Endothelial cell of umbilical vein (primary cell): Measurements from ENCODE around the gene ZDHHC14. TPM values are rescaled to one million over a fixed set of nuclear protein-coding genes. Genes with fewer than 3 reads are reported as not detected.

Experiments
- BruUV-seq: library from RNA; stranded (reverse); fragments of 400-500 nt; replicated peaks from 2 replicates; lab custom pipeline; 2021; lab: Mats Ljungman, UMichigan
- CTCF ChIA-PET: fragments of 300-600, 350-600 bp; sonication (Branson Sonifier 250); formaldehyde crosslinking; loops from one replicate; lab custom pipeline; 2021; ENCODE audit warnings: antibody characterized with exemption, inconsistent platforms; lab: Charles Lee
- POLR2A ChIA-PET: fragments of 300-600, 350-600 bp; sonication (Branson Sonifier 250); formaldehyde crosslinking; loops from one replicate; lab custom pipeline; 2021; ENCODE audit warnings: antibody characterized with exemption, inconsistent platforms; lab: Charles Lee
- DNase-seq: peaks from one replicate; pipeline ENCODE4 v3.0.0-alpha.2; 2011; ENCODE audit warnings: low read depth, low spot score
- FAIRE-seq: peaks from 2 replicates; lab custom pipeline; 2011; peaks lifted over from hg19 to GRCh38; lab: Jason Lieb, UNC
- H2AFZ ChIP-seq: 2 replicates; pipeline ENCODE4 v1.6.0; 2012; ENCODE audit warnings: low read depth, low read length, control low read depth, inconsistent platforms
- H3K27ac ChIP-seq: 2 replicates; pipeline ENCODE4 v1.5.1; 2011; ENCODE audit warnings: low read depth, mild to moderate bottlenecking, control low read depth, low read length, moderate library complexity; ENCODE audit not compliant: insufficient read depth
- H3K27me3 ChIP-seq, 2 experiments: 2 replicates each; pipeline versions ENCODE4 v1.6.0 to v1.6.1; 2011; ENCODE audit warnings: low read length in 2 of 2, mixed read lengths in 1 of 2; ENCODE audit not compliant: control insufficient read depth in 2 of 2, insufficient read depth in 2 of 2
- H3K36me3 ChIP-seq, 2 experiments: 2 replicates in 1 of 2; 3 replicates in 1 of 2; pipeline ENCODE4 v1.5.1; 2011; ENCODE audit warnings: low read length in 2 of 2, mild to moderate bottlenecking in 1 of 2, moderate library complexity in 1 of 2; ENCODE audit not compliant: control insufficient read depth in 2 of 2, insufficient read depth in 2 of 2; ENCODE audit errors: extremely low read depth in 1 of 2
- H3K4me1 ChIP-seq: 3 replicates; pipeline ENCODE4 v1.5.1; 2011; ENCODE audit warnings: mild to moderate bottlenecking, low read length; ENCODE audit not compliant: control insufficient read depth, insufficient read depth; ENCODE audit errors: extremely low read depth
- H3K4me2 ChIP-seq: 2 replicates; pipeline ENCODE4 v1.6.1; 2011; ENCODE audit warnings: low read length, control low read depth, mixed read lengths; ENCODE audit not compliant: insufficient read depth
- H3K4me3 ChIP-seq, 3 experiments: fragments of 200-600 bp in 1 of 3; sonication (generic), shearing (Covaris generic) in 1 of 3; replicated peaks in 1 of 3; 2 replicates each; pipeline ENCODE4 v1.5.1; 2011 to 2016; ENCODE audit warnings: control low read depth in 3 of 3, low read length in 3 of 3, mild to moderate bottlenecking in 2 of 3, inconsistent platforms in 1 of 3, low read depth in 1 of 3, moderate library complexity in 1 of 3; ENCODE audit not compliant: insufficient read depth in 1 of 3
- H3K79me2 ChIP-seq: 2 replicates; pipeline ENCODE4 v1.6.0; 2012; ENCODE audit warnings: low read length, inconsistent platforms; ENCODE audit not compliant: control insufficient read depth, insufficient read depth
- H3K9ac ChIP-seq: replicated peaks from 2 replicates; pipeline ENCODE3; 2011; ENCODE audit warnings: low read length, control low read depth; ENCODE audit not compliant: insufficient read depth; ENCODE audit errors: extremely low read depth
- H3K9me1 ChIP-seq: replicated peaks from 3 replicates; pipeline ENCODE4 v1.6.0; 2011; ENCODE audit warnings: mild to moderate bottlenecking, low read length; ENCODE audit not compliant: control insufficient read depth, insufficient read depth; ENCODE audit errors: extremely low read depth
- H3K9me3 ChIP-seq: replicated peaks from 2 replicates; pipeline ENCODE4 v1.5.1; 2012; ENCODE audit warnings: low read length, inconsistent platforms; ENCODE audit not compliant: control insufficient read depth, insufficient read depth
- H4K20me1 ChIP-seq: replicated peaks from 2 replicates; pipeline ENCODE3; 2011; ENCODE audit warnings: mild to moderate bottlenecking, low read length; ENCODE audit not compliant: control insufficient read depth, insufficient read depth; ENCODE audit errors: extremely low read depth
- CTCF ChIP-seq, 2 donors: IDR thresholded peaks; 1 replicate in 1 of 2; 2 replicates in 1 of 2; pipeline ENCODE4 v1.5.1; 2011; ENCODE audit warnings: low read length in 2 of 2, mild to moderate bottlenecking in 2 of 2, moderate library complexity in 2 of 2, control low read depth in 1 of 2, inconsistent platforms in 1 of 2, low read depth in 1 of 2; ENCODE audit not compliant: insufficient read depth in 1 of 2; ENCODE audit errors: extremely low read depth in 1 of 2
- EZH2 ChIP-seq: IDR thresholded peaks from 2 replicates; pipeline ENCODE4 v1.6.1; 2012; ENCODE audit warnings: borderline replicate concordance, low read depth, mild to moderate bottlenecking, moderate library complexity, low read length, inconsistent platforms; ENCODE audit not compliant: severe bottlenecking
- FOS ChIP-seq: IDR thresholded peaks from 2 replicates; pipeline ENCODE4 v1.6.1; 2011; ENCODE audit warnings: mild to moderate bottlenecking, low read length, moderate library complexity, borderline replicate concordance; ENCODE audit not compliant: insufficient read depth
- GATA2 ChIP-seq: IDR thresholded peaks from 2 replicates; pipeline ENCODE4 v1.7.0; 2011; ENCODE audit warnings: low read depth, mild to moderate bottlenecking, moderate library complexity, mixed read lengths, low read length; ENCODE audit not compliant: insufficient read length, insufficient read depth
- JUN ChIP-seq: IDR thresholded peaks from 2 replicates; pipeline ENCODE4 v1.6.1; 2011; ENCODE audit warnings: borderline replicate concordance, low read depth; ENCODE audit not compliant: insufficient read length, insufficient read depth
- MYC ChIP-seq: IDR thresholded peaks from one replicate; pipeline ENCODE4 v1.6.1; 2011; ENCODE audit warnings: mild to moderate bottlenecking, low read depth, low read length
- POLR2A ChIP-seq: IDR thresholded peaks from 2 replicates; pipeline ENCODE4 v1.6.1; 2012; ENCODE audit warnings: low read depth, mild to moderate bottlenecking, control low read depth, low read length
- POLR2AphosphoS5 ChIP-seq: IDR thresholded peaks from 2 replicates; pipeline ENCODE4 v1.6.1; 2012; ENCODE audit warnings: low read depth, mild to moderate bottlenecking, control low read depth, low read length, moderate library complexity; ENCODE audit not compliant: insufficient read depth
- dilution Hi-C: fragments of 300-500 bp; cut with MboI; formaldehyde crosslinking; loops from one replicate; pipeline ENCODE4 v1.15.0; 2019; ENCODE audit warnings: low sequenced_read_pairs; ENCODE audit not compliant: extremely low pct_ligation_motif_present
- intact Hi-C: fragments of 100-400 bp; cut with micrococcal nuclease; formaldehyde crosslinking; loops from one replicate; pipeline ENCODE4 v1.10.0; 2022
- polyA plus RNA-seq, 4 experiments: library from polyadenylated mRNA; depleted of rRNA in 3 of 4; stranded (reverse) in 3 of 4; unstranded in 1 of 4; fragments of >200 nt; gene quantifications; 2 replicates each; pipeline versions ENCODE4 v1.2.1 to v1.2.3, GENCODE V29; 2011 to 2012; ENCODE audit warnings: missing spikeins in 1 of 4
- total RNA-seq: library from RNA; stranded (reverse); gene quantifications from 2 replicates; pipeline ENCODE4 v1.2.3, GENCODE V29; 2021
- TF ChIP-seq, protein P1 (sequence below): IDR thresholded peaks from 2 replicates; pipeline ENCODE4 v1.6.1; 2011; ENCODE audit not compliant: insufficient read depth, insufficient read length

The ZDHHC14 gene
- total and polyA plus RNA-seq, 2 donors (not counting 3 experiments of a cell fraction or from before 2014, with no cell fraction given), result 23.0 to 25.6 TPM

- no peak for DNase-seq
- Histone ChIP-seq H3K4me3 (no peak overlapping the region), H3K9me3 (no peaks in the 10 kb centered on the region), H3K4me1 (no peaks in the 10 kb centered on the region), H3K27ac (no peak overlapping the region), H4K20me1 (no peaks in the 10 kb centered on the region), H3K27me3 (peaks cover 0 to 3% of the 10 kb centered on the region in 2 experiments), H3K9me1 (no peaks in the 10 kb centered on the region), H3K4me2 (no peak overlapping the region), H3K79me2 (no peaks in the 10 kb centered on the region), H3K9ac (no peak overlapping the region), H3K36me3 (peaks cover 0 to 3% of the 10 kb centered on the region in 2 experiments), H2AFZ (no peak overlapping the region)
- TF ChIP-seq GATA2, result no peak
- TF ChIP-seq, protein P1, sequence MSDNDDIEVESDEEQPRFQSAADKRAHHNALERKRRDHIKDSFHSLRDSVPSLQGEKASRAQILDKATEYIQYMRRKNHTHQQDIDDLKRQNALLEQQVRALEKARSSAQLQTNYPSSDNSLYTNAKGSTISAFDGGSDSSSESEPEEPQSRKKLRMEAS, result no peak
- BruUV-seq, result no TSS peak
- no peak for FAIRE-seq
- POLR2A ChIA-PET, result no interaction called here
- intact Hi-C loops, result no loop called here
- dilution Hi-C loops, result no loop called here
- CTCF ChIA-PET, result interaction anchor here (2.0 kb wide), 1 partner anchor 10 kb away, joined by 7 read pairs; no protein-coding TSS in a partner anchor
Measured at GRCh38 chr6:157675831-157676230, 294.8 kb downstream of the ZDHHC14 start.

DNA sequence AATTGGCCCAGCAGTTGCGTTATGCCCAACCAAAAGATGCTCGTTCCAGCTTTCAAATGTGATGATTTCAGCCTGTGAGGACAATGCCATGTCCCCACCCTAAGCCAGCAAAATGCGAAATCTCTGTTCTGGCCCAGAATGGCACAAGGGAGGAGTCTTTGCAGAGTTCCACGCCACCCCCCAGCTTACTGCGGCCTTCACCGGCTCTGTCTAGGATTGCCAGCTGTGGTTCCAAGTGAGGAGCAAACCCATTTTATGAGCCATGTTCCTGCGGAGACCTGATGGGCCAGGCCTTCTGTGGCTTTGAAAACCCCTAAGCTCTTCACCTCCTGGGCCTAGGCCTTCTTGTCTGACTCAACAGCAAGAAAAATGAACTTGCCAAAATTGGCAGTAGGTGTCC, 295.3 kb downstream of the ZDHHC14 start:
- Histone ChIP-seq H3K36me3 (peaks cover 0 to 3% of the 10 kb centered on the region in 2 experiments), H3K4me3 (no peak overlapping the region), H4K20me1 (no peaks in the 10 kb centered on the region), H2AFZ (no peak overlapping the region), H3K4me1 (no peaks in the 10 kb centered on the region), H3K27me3 (peaks cover 0 to 3% of the 10 kb centered on the region in 2 experiments), H3K79me2 (no peaks in the 10 kb centered on the region), H3K9me1 (no peaks in the 10 kb centered on the region), H3K9ac (no peak overlapping the region), H3K9me3 (no peaks in the 10 kb centered on the region), H3K4me2 (no peak overlapping the region), H3K27ac (no peak overlapping the region)
- FAIRE-seq (no peak), DNase-seq (no peak)
- no peak for TF ChIP-seq MYC
- no peak for TF ChIP-seq JUN
- no peak for TF ChIP-seq FOS
- TF ChIP-seq, protein P1, result no peak
- no peak for TF ChIP-seq GATA2
- TF ChIP-seq POLR2AphosphoS5, result no peak
- no peak for TF ChIP-seq POLR2A
- TF ChIP-seq EZH2, result no peak
- no peak for TF ChIP-seq CTCF (IDR thresholded peaks at IDR 0.05; ENCODE audit: extremely low read depth in 1 of 2, insufficient read depth in 1 of 2, low read depth in 1 of 2, low read length in 2 of 2)
- BruUV-seq, result no TSS peak
- CTCF ChIA-PET, result interaction anchor here (2.0 kb wide), 1 partner anchor 11 kb away, joined by 7 read pairs; no protein-coding TSS in a partner anchor
- intact Hi-C loops, result no loop called here
- dilution Hi-C loops, result no loop called here
- POLR2A ChIA-PET, result no interaction called here
